ENCODE results near the gene NDUFA5.

DNA sequence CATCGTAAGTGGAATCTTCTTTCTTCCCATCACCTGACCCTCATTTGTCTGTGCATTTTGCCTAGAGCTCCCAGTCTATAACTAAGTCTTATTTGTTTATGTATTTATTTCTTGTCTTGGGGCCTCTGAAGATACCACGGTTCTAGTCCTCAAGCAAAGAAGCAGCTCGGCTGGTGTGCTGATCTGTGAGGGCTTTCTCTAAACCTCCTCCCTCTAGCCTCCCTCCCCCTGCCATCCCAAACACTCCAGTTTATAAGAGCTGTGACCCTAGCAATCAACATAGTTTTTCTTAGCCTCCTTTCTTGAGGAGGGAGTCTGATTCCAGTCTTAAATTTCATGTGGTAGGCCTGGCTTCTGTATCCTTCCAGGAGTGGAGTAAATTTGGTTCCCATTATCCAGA, 15.7 kb upstream of the NDUFA5 start:
- TF ChIP-seq, protein P1, sequence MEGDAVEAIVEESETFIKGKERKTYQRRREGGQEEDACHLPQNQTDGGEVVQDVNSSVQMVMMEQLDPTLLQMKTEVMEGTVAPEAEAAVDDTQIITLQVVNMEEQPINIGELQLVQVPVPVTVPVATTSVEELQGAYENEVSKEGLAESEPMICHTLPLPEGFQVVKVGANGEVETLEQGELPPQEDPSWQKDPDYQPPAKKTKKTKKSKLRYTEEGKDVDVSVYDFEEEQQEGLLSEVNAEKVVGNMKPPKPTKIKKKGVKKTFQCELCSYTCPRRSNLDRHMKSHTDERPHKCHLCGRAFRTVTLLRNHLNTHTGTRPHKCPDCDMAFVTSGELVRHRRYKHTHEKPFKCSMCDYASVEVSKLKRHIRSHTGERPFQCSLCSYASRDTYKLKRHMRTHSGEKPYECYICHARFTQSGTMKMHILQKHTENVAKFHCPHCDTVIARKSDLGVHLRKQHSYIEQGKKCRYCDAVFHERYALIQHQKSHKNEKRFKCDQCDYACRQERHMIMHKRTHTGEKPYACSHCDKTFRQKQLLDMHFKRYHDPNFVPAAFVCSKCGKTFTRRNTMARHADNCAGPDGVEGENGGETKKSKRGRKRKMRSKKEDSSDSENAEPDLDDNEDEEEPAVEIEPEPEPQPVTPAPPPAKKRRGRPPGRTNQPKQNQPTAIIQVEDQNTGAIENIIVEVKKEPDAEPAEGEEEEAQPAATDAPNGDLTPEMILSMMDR (IDR thresholded peaks at IDR 0.05) = no peak
- TF ChIP-seq POLR2A (IDR thresholded peaks at IDR 0.05) = no peak

All from thyroid gland (tissue), 4 donors.